Transverse colon (tissue), 4 donors: Measurements from ENCODE around the gene PLXND1.

Source experiments
- EP300 ChIP-seq: sonication (generic); formaldehyde crosslinking; IDR thresholded peaks from one replicate; pipeline ENCODE4 v1.6.1; 2017; ENCODE audit warnings: antibody characterized with exemption, low read depth
- POLR2A ChIP-seq: fragments of 450-650 bp; IDR thresholded peaks from one replicate; pipeline ENCODE4 v1.6.1; 2016; ENCODE audit warnings: antibody characterized with exemption, mild to moderate bottlenecking, moderate library complexity
- POLR2AphosphoS5 ChIP-seq, 3 donors: sonication (generic); formaldehyde crosslinking; IDR thresholded peaks; one replicate each; pipeline ENCODE4 v1.6.1; 2016; ENCODE audit warnings: antibody characterized with exemption in 3 of 3
- TF ChIP-seq, protein P1 (sequence below), 5 experiments: fragments of 200-600 bp in 3 of 5; fragments of 450-650 bp in 2 of 5; sonication (generic) in 3 of 5; IDR thresholded peaks; 1 replicate in 2 of 5; 2 replicates in 3 of 5; pipeline ENCODE4 v1.5.1; 2016 to 2017; ENCODE audit warnings: antibody characterized with exemption in 5 of 5, inconsistent platforms in 3 of 5, mild to moderate bottlenecking in 2 of 5, moderate library complexity in 1 of 5

- TF ChIP-seq, protein P1, sequence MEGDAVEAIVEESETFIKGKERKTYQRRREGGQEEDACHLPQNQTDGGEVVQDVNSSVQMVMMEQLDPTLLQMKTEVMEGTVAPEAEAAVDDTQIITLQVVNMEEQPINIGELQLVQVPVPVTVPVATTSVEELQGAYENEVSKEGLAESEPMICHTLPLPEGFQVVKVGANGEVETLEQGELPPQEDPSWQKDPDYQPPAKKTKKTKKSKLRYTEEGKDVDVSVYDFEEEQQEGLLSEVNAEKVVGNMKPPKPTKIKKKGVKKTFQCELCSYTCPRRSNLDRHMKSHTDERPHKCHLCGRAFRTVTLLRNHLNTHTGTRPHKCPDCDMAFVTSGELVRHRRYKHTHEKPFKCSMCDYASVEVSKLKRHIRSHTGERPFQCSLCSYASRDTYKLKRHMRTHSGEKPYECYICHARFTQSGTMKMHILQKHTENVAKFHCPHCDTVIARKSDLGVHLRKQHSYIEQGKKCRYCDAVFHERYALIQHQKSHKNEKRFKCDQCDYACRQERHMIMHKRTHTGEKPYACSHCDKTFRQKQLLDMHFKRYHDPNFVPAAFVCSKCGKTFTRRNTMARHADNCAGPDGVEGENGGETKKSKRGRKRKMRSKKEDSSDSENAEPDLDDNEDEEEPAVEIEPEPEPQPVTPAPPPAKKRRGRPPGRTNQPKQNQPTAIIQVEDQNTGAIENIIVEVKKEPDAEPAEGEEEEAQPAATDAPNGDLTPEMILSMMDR (IDR thresholded peaks at IDR 0.05): no peak
- no peak for TF ChIP-seq POLR2AphosphoS5 (IDR thresholded peaks at IDR 0.05)
- no peak for TF ChIP-seq POLR2A
- no peak for TF ChIP-seq EP300
Observed at GRCh38 chr3:129595544-129596193, 10.8 kb downstream of the PLXND1 start.
